Transverse colon (tissue), 4 donors: ENCODE measurements around the gene ZBTB7A.

Experiments
- CTCF ChIP-seq, 5 experiments: fragments of 200-600 bp in 3 of 5; fragments of 450-650 bp in 2 of 5; sonication (generic) in 3 of 5; IDR thresholded peaks; 1 replicate in 2 of 5; 2 replicates in 3 of 5; pipeline ENCODE4 v1.5.1; 2016 to 2017; ENCODE audit warnings: antibody characterized with exemption in 5 of 5, inconsistent platforms in 3 of 5, mild to moderate bottlenecking in 2 of 5, moderate library complexity in 1 of 5
- EP300 ChIP-seq: sonication (generic); formaldehyde crosslinking; IDR thresholded peaks from one replicate; pipeline ENCODE4 v1.6.1; 2017; ENCODE audit warnings: antibody characterized with exemption, low read depth
- POLR2A ChIP-seq: fragments of 450-650 bp; IDR thresholded peaks from one replicate; pipeline ENCODE4 v1.6.1; 2016; ENCODE audit warnings: antibody characterized with exemption, mild to moderate bottlenecking, moderate library complexity
- POLR2AphosphoS5 ChIP-seq, 3 donors: sonication (generic); formaldehyde crosslinking; IDR thresholded peaks; one replicate each; pipeline ENCODE4 v1.6.1; 2016; ENCODE audit warnings: antibody characterized with exemption in 3 of 3

GRCh38 chr19:4090356-4091220 is 23.9 kb upstream of the ZBTB7A start:
- TF ChIP-seq CTCF (IDR thresholded peaks at IDR 0.05) = no peak
- no peak for TF ChIP-seq POLR2A
- TF ChIP-seq POLR2AphosphoS5 (IDR thresholded peaks at IDR 0.05) = no peak
- TF ChIP-seq EP300 = no peak
